Measurements from ENCODE around the gene NID1. TPM values are rescaled to one million over a fixed set of nuclear protein-coding genes. Genes with fewer than 3 reads are reported as not detected.
"Not testable (repeated sequence)": the region's sequence is repeated elsewhere in the genome, so short reads cannot be mapped to it uniquely, and the experiment has no call there.

The NID1 gene
- polyA plus RNA-seq, 2 donors, result 3.9 to 11.6 TPM

DNA sequence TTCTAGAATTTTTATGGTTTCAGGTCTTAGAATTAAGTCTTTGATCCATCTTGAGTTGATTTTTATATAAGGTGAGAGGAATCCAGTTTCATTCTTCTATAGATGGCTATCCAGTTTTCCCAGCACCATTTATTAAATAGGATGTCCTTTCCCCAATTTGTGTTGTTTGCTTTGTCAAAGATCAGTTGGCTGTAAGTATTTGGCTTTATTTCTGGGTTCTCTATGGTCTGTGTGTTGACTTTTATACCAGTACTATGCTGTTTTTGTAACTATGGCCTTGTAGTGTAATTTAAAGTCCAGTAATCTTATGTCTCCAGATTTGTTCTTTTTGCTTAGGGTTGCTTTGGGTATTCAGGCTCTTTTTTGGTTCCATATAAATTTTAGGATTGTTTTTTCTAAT lies 137.3 kb downstream of the NID1 start:
- H3K4me1 ChIP-seq (ENCODE audit: control insufficient read depth in 2 of 2, insufficient read depth in 2 of 2, low read length in 1 of 2), result peaks cover 5 to 14% of the 10 kb centered on the region in 2 donors
- not testable (repeated sequence) for H3K27me3 ChIP-seq (ENCODE audit: control insufficient read depth in 1 of 2, insufficient read depth in 2 of 2, low read length in 2 of 2); H3K9me3 ChIP-seq (ENCODE audit: control insufficient read depth in 2 of 2, insufficient read depth in 1 of 2, low read depth in 1 of 2, low read length in 1 of 2); H3K27ac ChIP-seq (ENCODE audit: low read depth in 2 of 2, low read length in 1 of 2); H3K4me3 ChIP-seq (ENCODE audit: low read depth in 1 of 2, low read length in 2 of 2); H3K36me3 ChIP-seq (ENCODE audit: control insufficient read depth in 2 of 2, insufficient read depth in 2 of 2, low read length in 1 of 2)

Other genes starting within 250 kb of the NID1 start
- 1 to 10 TPM; 4.3 to 4.8 TPM for gene LYST, start 198.2 kb downstream of the NID1 start, polyA plus RNA-seq
- 1 to 10 TPM; 2.1 to 2.8 TPM for gene GPR137B, start 77.4 kb upstream of the NID1 start, polyA plus RNA-seq
- 1 to 10 TPM; 1.1 to 1.8 TPM for gene ERO1B, start 216.9 kb upstream of the NID1 start, polyA plus RNA-seq

Data from esophagus (tissue), 2 donors.